ENCODE data around the gene DCP1A. TPM values are rescaled to one million over a fixed set of nuclear protein-coding genes. Genes with fewer than 3 reads are reported as not detected.
"Not testable (repeated sequence)": the region's sequence is repeated elsewhere in the genome, so short reads cannot be mapped to it uniquely, and the experiment has no call there.

DCP1A gene
- total and polyA plus RNA-seq, 2 of the 13 experiments (the other 11 are each of a cell fraction or from before 2014, with no cell fraction given) = 14.2 to 41.2 TPM

DNA sequence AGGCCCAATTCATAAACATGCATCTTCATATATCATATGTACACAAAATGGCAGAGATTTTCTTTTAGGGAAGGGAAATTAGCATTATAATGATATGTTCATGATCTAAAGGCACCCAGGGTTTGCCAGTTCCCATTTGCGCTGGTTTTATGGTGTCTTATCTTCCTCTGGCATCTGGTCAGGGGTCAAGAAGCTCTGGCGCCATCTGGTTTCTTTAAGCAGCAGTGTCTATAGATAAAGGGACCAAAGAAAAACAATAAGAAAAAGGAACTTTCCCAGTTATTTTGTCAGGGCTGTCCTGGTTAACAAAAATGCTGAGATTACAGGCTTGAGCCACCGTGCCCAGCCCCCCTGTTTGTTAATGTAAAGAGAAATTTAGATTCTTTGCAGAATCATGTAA, 3.3 kb upstream of the DCP1A start (continued):
- no peak for TF ChIP-seq TIGD3 (CRISPR knock-in tag; IDR thresholded peaks at IDR 0.05; ENCODE audit: borderline replicate concordance)
- TF ChIP-seq HNRNPL (IDR thresholded peaks at IDR 0.05; ENCODE audit: low read depth, low read length) = no peak
- no peak for TF ChIP-seq ZNF552 (CRISPR knock-in tag; IDR thresholded peaks at IDR 0.05; ENCODE audit: borderline replicate concordance)
- no peak for TF ChIP-seq GATAD1 (CRISPR knock-in tag; IDR thresholded peaks at IDR 0.05)
- TF ChIP-seq, protein P1, sequence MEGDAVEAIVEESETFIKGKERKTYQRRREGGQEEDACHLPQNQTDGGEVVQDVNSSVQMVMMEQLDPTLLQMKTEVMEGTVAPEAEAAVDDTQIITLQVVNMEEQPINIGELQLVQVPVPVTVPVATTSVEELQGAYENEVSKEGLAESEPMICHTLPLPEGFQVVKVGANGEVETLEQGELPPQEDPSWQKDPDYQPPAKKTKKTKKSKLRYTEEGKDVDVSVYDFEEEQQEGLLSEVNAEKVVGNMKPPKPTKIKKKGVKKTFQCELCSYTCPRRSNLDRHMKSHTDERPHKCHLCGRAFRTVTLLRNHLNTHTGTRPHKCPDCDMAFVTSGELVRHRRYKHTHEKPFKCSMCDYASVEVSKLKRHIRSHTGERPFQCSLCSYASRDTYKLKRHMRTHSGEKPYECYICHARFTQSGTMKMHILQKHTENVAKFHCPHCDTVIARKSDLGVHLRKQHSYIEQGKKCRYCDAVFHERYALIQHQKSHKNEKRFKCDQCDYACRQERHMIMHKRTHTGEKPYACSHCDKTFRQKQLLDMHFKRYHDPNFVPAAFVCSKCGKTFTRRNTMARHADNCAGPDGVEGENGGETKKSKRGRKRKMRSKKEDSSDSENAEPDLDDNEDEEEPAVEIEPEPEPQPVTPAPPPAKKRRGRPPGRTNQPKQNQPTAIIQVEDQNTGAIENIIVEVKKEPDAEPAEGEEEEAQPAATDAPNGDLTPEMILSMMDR (CRISPR knock-in tag; IDR thresholded peaks at IDR 0.05) = peak; percentile 19; the same call in 1 of the 2 replicates

DNA sequence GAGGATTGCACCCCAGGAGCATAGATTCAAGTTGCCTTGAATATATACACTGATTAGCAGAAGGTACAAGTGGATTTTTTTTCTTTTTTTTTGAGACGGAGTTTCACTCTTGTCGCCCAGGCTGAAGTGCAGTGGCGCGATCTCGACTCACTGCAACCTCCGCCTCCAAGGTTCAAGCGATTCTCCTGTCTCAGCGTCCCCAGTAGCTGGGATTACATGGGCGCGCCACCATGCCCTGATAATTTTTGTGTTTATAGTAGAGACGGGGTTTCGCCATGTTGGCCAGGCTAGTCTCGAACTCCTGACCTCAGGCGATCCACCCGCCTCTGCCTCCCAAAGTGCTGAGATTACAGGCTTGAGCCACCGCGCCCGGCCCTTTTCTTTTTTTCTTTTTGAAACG, 775 bp upstream of the DCP1A start:
- 0 out of 2 replicates have a peak, but pooled peaks have one; percentile 15 for TF ChIP-seq ZNF362 (CRISPR knock-in tag; IDR thresholded peaks at IDR 0.05; ENCODE audit: borderline replicate concordance)
- peak; percentile 83; the same call in 1 of the 2 replicates for TF ChIP-seq ZBTB38 (CRISPR knock-in tag; IDR thresholded peaks at IDR 0.05)
- peak; percentile 69 for TF ChIP-seq PRPF4 (IDR thresholded peaks at IDR 0.05; ENCODE audit: low read depth, low read length, poor library complexity, severe bottlenecking)
- TF ChIP-seq ZNF441 (CRISPR knock-in tag; IDR thresholded peaks at IDR 0.05; ENCODE audit: borderline replicate concordance) = 0 out of 2 replicates have a peak, but pooled peaks have one; percentile 44
- intact Hi-C loops (cut with micrococcal nuclease; ENCODE audit: unreplicated experiment); DNase-seq (ENCODE audit: low spot score); FAIRE-seq; in situ Hi-C loops (cut with HindIII; ENCODE audit: extremely low pct_ligation_motif_present, low pct_unique_long_range_greater_than_20kb); H2AFZ ChIP-seq (ENCODE audit: low read length); CTCF ChIA-PET (ENCODE audit: low intra/inter-chr PET ratio, low total read pairs); H3K9me3 ChIP-seq (ENCODE audit: low read length); H3K27me3 ChIP-seq (ENCODE audit: control insufficient read depth in 1 of 2, insufficient read depth in 2 of 2, low read length in 2 of 2); H3K36me3 ChIP-seq (replicated peaks in 1 of 2; ENCODE audit: control insufficient read depth in 1 of 2, insufficient read depth in 2 of 2, low read length in 2 of 2); H4K20me1 ChIP-seq (ENCODE audit: insufficient read depth, low read length); ATAC-seq: not testable (repeated sequence)
- peak overlapping the region; percentile 98 for H3K27ac ChIP-seq (ENCODE audit: extremely low read length, insufficient read depth, low read length)
- H3K4me1 ChIP-seq (ENCODE audit: insufficient read depth, low read length) = peaks cover 34% of the 10 kb centered on the region
- 57% methylated on average over 19 of the region's 19 CpGs for WGBS (ENCODE audit: low lambda C conversion rate)
- H3K79me2 ChIP-seq (ENCODE audit: insufficient read depth, low read length) = peaks cover 39% of the 10 kb centered on the region
- H3K4me2 ChIP-seq (ENCODE audit: low read depth, low read length) = peak overlapping the region; percentile 75
- H3K9ac ChIP-seq (ENCODE audit: insufficient read depth, low read depth, low read length) = peak overlapping the region; percentile 85
- H3K4me3 ChIP-seq (replicated peaks in 1 of 3; ENCODE audit: insufficient read depth in 1 of 3, low read depth in 2 of 3, low read length in 3 of 3) = peak overlapping the region; percentile 57 to 99 (median 97)
- POLR2A ChIA-PET = interaction anchor here (0.5 to 1.7 kb wide), 13 partner anchors 9 to 809 kb away, joined by 3 to 15 read pairs (median 5); partner anchors contain the start of gene SELENOK
- BruUV-seq (replicated peaks) = TSS peak; percentile 91
